ENCODE data around the gene CASTOR1.

DNA sequence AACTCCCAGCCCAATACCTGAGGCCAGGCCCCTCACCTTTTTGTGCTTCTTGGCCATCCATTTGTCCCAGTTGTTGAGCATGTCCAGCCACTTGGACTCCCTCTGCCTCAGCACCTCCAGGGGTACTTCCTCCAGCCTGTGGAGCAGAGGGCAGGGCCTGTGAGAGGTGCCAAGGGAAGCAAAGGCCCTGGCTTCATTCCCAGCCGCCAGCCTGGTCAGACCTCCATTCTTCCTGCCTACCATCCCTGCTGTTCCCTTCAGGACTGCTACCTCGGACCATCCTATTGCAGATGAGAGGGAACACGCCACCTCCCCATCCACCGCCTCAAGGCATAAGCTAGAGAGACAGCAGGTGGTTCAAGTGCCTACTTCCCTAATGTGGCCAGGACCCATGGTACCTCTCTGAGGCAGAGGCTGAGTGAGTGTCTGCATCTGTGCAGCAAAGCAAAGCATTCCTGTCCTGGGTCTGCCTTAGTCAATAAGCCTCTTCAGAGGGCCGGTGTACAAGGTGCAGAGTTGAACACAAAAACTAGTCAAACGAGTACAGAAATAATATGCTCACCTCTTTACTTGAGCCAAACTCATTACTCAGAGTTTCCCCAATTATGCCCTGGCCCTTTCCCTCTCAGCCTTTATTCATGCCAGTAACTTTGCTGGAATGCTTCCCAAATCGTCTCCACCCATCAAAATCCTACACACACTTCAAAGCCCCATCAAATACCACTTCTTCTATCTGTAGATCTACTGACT lies 15.4 kb upstream of the CASTOR1 start:
- no peak for TF ChIP-seq POLR2A (IDR thresholded peaks at IDR 0.05)
- TF ChIP-seq, protein P1, sequence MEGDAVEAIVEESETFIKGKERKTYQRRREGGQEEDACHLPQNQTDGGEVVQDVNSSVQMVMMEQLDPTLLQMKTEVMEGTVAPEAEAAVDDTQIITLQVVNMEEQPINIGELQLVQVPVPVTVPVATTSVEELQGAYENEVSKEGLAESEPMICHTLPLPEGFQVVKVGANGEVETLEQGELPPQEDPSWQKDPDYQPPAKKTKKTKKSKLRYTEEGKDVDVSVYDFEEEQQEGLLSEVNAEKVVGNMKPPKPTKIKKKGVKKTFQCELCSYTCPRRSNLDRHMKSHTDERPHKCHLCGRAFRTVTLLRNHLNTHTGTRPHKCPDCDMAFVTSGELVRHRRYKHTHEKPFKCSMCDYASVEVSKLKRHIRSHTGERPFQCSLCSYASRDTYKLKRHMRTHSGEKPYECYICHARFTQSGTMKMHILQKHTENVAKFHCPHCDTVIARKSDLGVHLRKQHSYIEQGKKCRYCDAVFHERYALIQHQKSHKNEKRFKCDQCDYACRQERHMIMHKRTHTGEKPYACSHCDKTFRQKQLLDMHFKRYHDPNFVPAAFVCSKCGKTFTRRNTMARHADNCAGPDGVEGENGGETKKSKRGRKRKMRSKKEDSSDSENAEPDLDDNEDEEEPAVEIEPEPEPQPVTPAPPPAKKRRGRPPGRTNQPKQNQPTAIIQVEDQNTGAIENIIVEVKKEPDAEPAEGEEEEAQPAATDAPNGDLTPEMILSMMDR (IDR thresholded peaks at IDR 0.05), result no peak
- no peak for TF ChIP-seq EP300 (IDR thresholded peaks at IDR 0.05)

Measured in upper lobe of left lung (tissue), 4 donors.